Measurements from ENCODE around the gene CDK19. TPM values are rescaled to one million over a fixed set of nuclear protein-coding genes. Genes with fewer than 3 reads are reported as not detected.

The CDK19 gene
- polyA plus RNA-seq, 1 of the 3 experiments (the other 2 are of a cell fraction), result 6.5 TPM

DNA sequence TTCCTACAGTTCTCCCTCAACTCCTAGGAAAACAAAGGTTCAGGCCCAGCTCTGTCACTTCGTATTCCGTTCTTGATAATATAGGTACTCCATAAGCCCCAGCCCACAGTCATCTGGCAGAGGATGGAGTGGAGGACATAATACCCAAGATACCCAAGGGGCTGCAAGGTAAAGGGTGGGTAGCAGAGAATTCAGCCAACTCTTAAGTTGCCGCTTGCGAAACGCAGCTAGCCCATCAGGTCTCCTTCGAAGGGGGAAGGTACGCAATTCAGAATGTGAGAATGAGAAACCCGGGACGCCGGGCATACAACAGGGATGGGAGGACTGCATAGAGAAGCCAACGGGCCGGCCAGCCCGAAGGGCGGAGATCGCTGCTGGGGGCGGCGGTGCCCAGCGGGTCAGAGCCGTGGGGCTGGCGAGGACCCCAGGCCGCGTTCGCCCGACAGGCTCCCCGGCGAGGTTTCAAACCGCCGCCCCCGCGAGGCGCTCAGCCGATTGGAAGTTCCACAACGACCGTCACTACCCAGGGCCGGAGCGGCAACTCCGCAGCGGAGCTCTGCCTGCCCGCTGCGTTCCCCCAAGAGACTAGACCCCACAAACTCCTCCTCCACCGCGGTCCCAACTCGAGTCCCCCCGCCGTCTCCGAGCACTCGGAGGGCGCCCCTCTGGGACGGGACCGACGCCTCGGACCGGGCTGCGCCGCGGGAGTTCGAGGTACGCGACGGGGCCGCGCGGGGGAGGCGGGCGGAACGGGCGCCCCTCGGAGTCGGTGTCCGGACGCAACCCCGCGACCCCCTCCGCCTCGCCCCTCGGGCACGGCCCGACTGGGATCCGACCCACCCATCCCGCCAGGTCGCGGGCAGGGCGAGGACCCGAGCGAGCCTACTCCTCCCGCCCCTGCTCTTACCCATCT, 911 bp downstream of the CDK19 start (continued):
- TF ChIP-seq RAD21 (IDR thresholded peaks at IDR 0.05; ENCODE audit: low read length) (no peak), CHD2 (IDR thresholded peaks at IDR 0.05; ENCODE audit: low read length, partially characterized antibody) (peak; percentile 14), MAX (IDR thresholded peaks at IDR 0.05; ENCODE audit: low read depth) (no peak), SIN3A (IDR thresholded peaks at IDR 0.05; ENCODE audit: borderline replicate concordance, low read depth, low read length) (peak; percentile 52; the same call in 1 of the 2 replicates), ELF1 (IDR thresholded peaks at IDR 0.05) (no peak)

- CTCF ChIA-PET, result interaction anchor here (1.0 to 2.4 kb wide), 4 partner anchors 11 to 131 kb away, joined by 3 to 8 read pairs (median 4); no protein-coding TSS in a partner anchor
These were observed 1.7 kb downstream of the CDK19 start for GRCh38 chr6:110813338-110814101.

More at GRCh38 chr6:110813338-110814101, 1.7 kb downstream of the CDK19 start:
- peaks cover 65% of the 10 kb centered on the region for H3K79me2 ChIP-seq (ENCODE audit: insufficient read depth)
- peak overlapping the region in 1 of 2 experiments; percentile 97; a peak in 1 of 4 replicates for H3K27ac ChIP-seq (ENCODE audit: low read depth in 2 of 2, low read length in 1 of 2)
- no peak overlapping the region for H2AFZ ChIP-seq (ENCODE audit: low read depth)
- no peaks in the 10 kb centered on the region for H3K27me3 ChIP-seq (ENCODE audit: insufficient read depth)
- H4K20me1 ChIP-seq (ENCODE audit: insufficient read depth), result peaks cover 22% of the 10 kb centered on the region; the same call in 1 of the 2 replicates
- peak; percentile 39; the same call in 1 of the 2 replicates for TF ChIP-seq REST (IDR thresholded peaks at IDR 0.05; ENCODE audit: low read depth, low read length)
- TF ChIP-seq, protein P1, sequence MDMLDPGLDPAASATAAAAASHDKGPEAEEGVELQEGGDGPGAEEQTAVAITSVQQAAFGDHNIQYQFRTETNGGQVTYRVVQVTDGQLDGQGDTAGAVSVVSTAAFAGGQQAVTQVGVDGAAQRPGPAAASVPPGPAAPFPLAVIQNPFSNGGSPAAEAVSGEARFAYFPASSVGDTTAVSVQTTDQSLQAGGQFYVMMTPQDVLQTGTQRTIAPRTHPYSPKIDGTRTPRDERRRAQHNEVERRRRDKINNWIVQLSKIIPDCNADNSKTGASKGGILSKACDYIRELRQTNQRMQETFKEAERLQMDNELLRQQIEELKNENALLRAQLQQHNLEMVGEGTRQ (IDR thresholded peaks at IDR 0.05; ENCODE audit: borderline replicate concordance, low read depth, low read length), result no peak
- TF ChIP-seq CHD2 (IDR thresholded peaks at IDR 0.05; ENCODE audit: low read length, partially characterized antibody), result no peak
- peaks cover 0 to 6% of the 10 kb centered on the region in 2 experiments; a peak in 3 of 4 replicates for H3K4me1 ChIP-seq (ENCODE audit: control insufficient read depth in 1 of 2, insufficient read depth in 2 of 2, low read depth in 1 of 2, low read length in 1 of 2)
- no peaks in the 10 kb centered on the region for H3K36me3 ChIP-seq (replicated peaks in 1 of 2; ENCODE audit: control insufficient read depth in 1 of 2, insufficient read depth in 2 of 2, low read length in 1 of 2)
- peak overlapping the region; percentile 88 for H3K4me2 ChIP-seq
- no peaks in the 10 kb centered on the region for H3F3A ChIP-seq (replicated peaks; ENCODE audit: insufficient read depth)
- H3K9me2 ChIP-seq, result no peaks in the 10 kb centered on the region
- H3K9me3 ChIP-seq, result no peaks in the 10 kb centered on the region
- POLR2A ChIA-PET, result interaction anchor here (3.8 kb wide), 1 partner anchor 61 kb away, joined by 91 read pairs; the partner anchor contains the start of gene AMD1
- 64% methylated on average over 8 of the region's 8 CpGs for WGBS (ENCODE audit: low lambda C conversion rate)
- DNase-seq, result peak; percentile 45
- H3K9ac ChIP-seq, result peak overlapping the region; percentile 85
- H3K4me3 ChIP-seq (ENCODE audit: low read depth in 2 of 2, low read length in 1 of 2), result peak overlapping the region; percentile 79 to 95

Data from SK-N-SH (cell line).